Ishikawa (cell line): ENCODE measurements around the gene RHBDL3.

Experiments used
- MAX ChIP-seq: IDR thresholded peaks from 2 replicates; pipeline ENCODE4 v1.6.1; 2012
- TAF1 ChIP-seq: IDR thresholded peaks from 2 replicates; pipeline ENCODE4 v1.6.1; 2012; ENCODE audit warnings: low read depth, mild to moderate bottlenecking

- TF ChIP-seq TAF1 (no peak), MAX (no peak)
These were observed 825 bp upstream of the RHBDL3 start for GRCh38 chr17:32264823-32265191.
